Panc1 (cell line): ENCODE measurements around the gene GRIFIN. TPM values are rescaled to one million over a fixed set of nuclear protein-coding genes. Genes with fewer than 3 reads are reported as not detected.

Source experiments
- ATAC-seq: fragments of 200-7000 bp; cut with Tn5 transposase; 2 replicates; pipeline ENCODE4 v1.9.1; 2020; ENCODE audit warnings: mild to moderate bottlenecking, moderate library complexity
- BruUV-seq: library from RNA; stranded (reverse); fragments of 400-500 nt; replicated peaks from 2 replicates; lab custom pipeline; 2021; lab: Mats Ljungman, UMichigan
- CTCF ChIA-PET: fragments of 300-600 bp; sonication (Branson Sonifier 250); formaldehyde crosslinking; loops from one replicate; lab custom pipeline; 2022; ENCODE audit warnings: antibody characterized with exemption; lab: Charles Lee
- POLR2A ChIA-PET: fragments of 300-600 bp; sonication (Branson Sonifier 250); formaldehyde crosslinking; loops from one replicate; lab custom pipeline; 2022; ENCODE audit warnings: antibody characterized with exemption; lab: Charles Lee
- DNase-seq: peaks from one replicate; pipeline ENCODE4 v3.0.0-alpha.2; 2010; ENCODE audit warnings: low read depth, low spot score
- H3K27ac ChIP-seq: 2 replicates; pipeline ENCODE4 v1.5.1; 2011; ENCODE audit warnings: mild to moderate bottlenecking, low read length, inconsistent platforms
- H3K27me3 ChIP-seq: fragments of 200-500 bp; sonication (Bioruptor generic); 2 replicates; pipeline ENCODE4 v1.6.0; 2014; ENCODE audit warnings: low read length, inconsistent platforms; ENCODE audit not compliant: control insufficient read depth, insufficient read depth
- H3K36me3 ChIP-seq: fragments of 200-500 bp; sonication (Bioruptor generic); 2 replicates; pipeline ENCODE4 v1.5.1; 2014; ENCODE audit warnings: inconsistent platforms, mild to moderate bottlenecking, low read length, moderate library complexity; ENCODE audit not compliant: control insufficient read depth, insufficient read depth
- H3K4me1 ChIP-seq: 2 replicates; pipeline ENCODE4 v1.5.1; 2011; ENCODE audit warnings: inconsistent platforms, mild to moderate bottlenecking, low read length, moderate library complexity; ENCODE audit not compliant: control insufficient read depth, insufficient read depth
- H3K4me3 ChIP-seq, 2 experiments: 2 replicates each; pipeline ENCODE4 v1.5.1; 2011 to 2012; ENCODE audit warnings: low read depth in 2 of 2, low read length in 2 of 2, mild to moderate bottlenecking in 2 of 2, inconsistent platforms in 1 of 2, moderate library complexity in 1 of 2
- H3K9me3 ChIP-seq: fragments of 200-500 bp; sonication (Bioruptor generic); 2 replicates; pipeline ENCODE4 v1.5.1; 2014; ENCODE audit warnings: low read depth, mild to moderate bottlenecking, inconsistent platforms, low read length, moderate library complexity; ENCODE audit not compliant: control insufficient read depth, insufficient read depth
- CTCF ChIP-seq: fragments of 450-650 bp; IDR thresholded peaks from 2 replicates; pipeline ENCODE4 v1.5.1; 2017; ENCODE audit warnings: mild to moderate bottlenecking
- POLR2AphosphoS5 ChIP-seq: IDR thresholded peaks from 2 replicates; pipeline ENCODE4 v1.6.1; 2012; ENCODE audit warnings: mild to moderate bottlenecking, low read depth, low read length, moderate library complexity
- REST ChIP-seq, 2 experiments: IDR thresholded peaks; 2 replicates each; pipeline ENCODE4 v1.6.1; 2011 to 2012; ENCODE audit warnings: low read depth in 2 of 2, control low read depth in 1 of 2, low read length in 1 of 2, mild to moderate bottlenecking in 1 of 2, moderate library complexity in 1 of 2; ENCODE audit not compliant: insufficient read depth in 1 of 2
- SIN3A ChIP-seq: IDR thresholded peaks from 2 replicates; pipeline ENCODE4 v1.6.1; 2012; ENCODE audit warnings: low read depth, mild to moderate bottlenecking, low read length, moderate library complexity, borderline replicate concordance; ENCODE audit not compliant: insufficient read depth
- TCF7L2 ChIP-seq: IDR thresholded peaks from 2 replicates; pipeline ENCODE4 v1.6.1; 2011; ENCODE audit warnings: mild to moderate bottlenecking, low read depth, low read length, inconsistent platforms
- in situ Hi-C: cut with HindIII; loops from 2 replicates; pipeline ENCODE4 v1.10.0; 2016; ENCODE audit warnings: low sequenced_read_pairs, low pct_unique_long_range_greater_than_20kb
- intact Hi-C: fragments of 100-400 bp; cut with micrococcal nuclease; formaldehyde crosslinking; loops from one replicate; pipeline ENCODE4 v1.10.0; 2022; ENCODE audit not compliant: unreplicated experiment
- total RNA-seq: library from RNA; stranded (reverse); gene quantifications from one replicate; pipeline ENCODE4 v1.2.1, GENCODE V29; 2021; ENCODE audit not compliant: unreplicated experiment

The GRIFIN gene
- total RNA-seq, 1 experiment from 2014 or later = not detected

GRCh38 chr7:2452643-2453270 is 23.4 kb downstream of the GRIFIN start:
- intact Hi-C loops (loop anchor here (10.0 kb wide), 1 partner anchor 232 kb away; the partner anchor contains the start of gene AMZ1), in situ Hi-C loops (no loop called here)
- TF ChIP-seq CTCF (no peak), REST (IDR thresholded peaks at IDR 0.05; ENCODE audit: insufficient read depth in 1 of 2, low read depth in 2 of 2, low read length in 1 of 2) (no peak)
- no peaks in the 10 kb centered on the region for H3K9me3 ChIP-seq
- peaks cover 18% of the 10 kb centered on the region for H3K4me1 ChIP-seq
- H3K27ac ChIP-seq = no peak overlapping the region
- CTCF ChIA-PET = interaction anchor here (0.8 to 3.8 kb wide), 2 partner anchors 17 to 228 kb away, joined by 3 to 52 read pairs; no protein-coding TSS in a partner anchor
- no peak for DNase-seq
- BruUV-seq = no TSS peak
- POLR2A ChIA-PET = interaction anchor here (0.5 kb wide), 1 partner anchor 12 kb away, joined by 17 read pairs; no protein-coding TSS in a partner anchor
- ATAC-seq = no peak
- H3K4me3 ChIP-seq = no peak overlapping the region
- H3K36me3 ChIP-seq = no peaks in the 10 kb centered on the region
- no peaks in the 10 kb centered on the region for H3K27me3 ChIP-seq

DNA sequence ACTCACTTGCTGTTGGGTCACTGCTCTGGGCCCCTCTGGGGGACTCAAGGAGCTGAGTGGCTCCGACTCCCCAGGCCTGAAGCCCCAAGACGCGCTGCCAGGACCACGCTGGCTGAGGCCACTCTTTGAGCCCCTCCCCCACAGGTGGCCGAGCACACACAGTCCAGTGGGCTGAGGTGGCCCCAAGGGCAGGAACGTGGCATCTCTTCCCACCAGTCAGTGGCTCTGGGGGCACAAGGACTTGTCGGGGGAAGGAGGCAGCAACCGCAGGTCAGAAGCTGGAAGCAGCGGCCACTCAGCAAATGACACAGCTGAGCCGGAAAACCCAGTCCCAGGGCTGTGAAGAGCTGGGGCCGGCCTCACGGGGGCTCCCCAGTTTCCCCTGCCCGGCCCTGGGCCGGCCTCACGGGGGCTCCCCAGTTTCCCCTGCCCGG is 24.1 kb downstream of the GRIFIN start:
- intact Hi-C loops (loop anchor here (10.0 kb wide), 1 partner anchor 233 kb away; the partner anchor contains the start of gene AMZ1), in situ Hi-C loops (no loop called here)
- ChIA-PET CTCF (interaction anchor here (0.6 to 3.8 kb wide), 6 partner anchors 15 to 258 kb away, joined by 3 to 52 read pairs (median 3); no protein-coding TSS in a partner anchor), POLR2A (no interaction called here)
- H3K27ac ChIP-seq = peak overlapping the region; percentile 60
- ATAC-seq (peak; percentile 13), DNase-seq (no peak)
- TF ChIP-seq SIN3A (no peak), TCF7L2 (no peak), POLR2AphosphoS5 (no peak), CTCF (no peak), REST (IDR thresholded peaks at IDR 0.05; ENCODE audit: insufficient read depth in 1 of 2, low read depth in 2 of 2, low read length in 1 of 2) (no peak)
- BruUV-seq = no TSS peak
- H3K4me1 ChIP-seq = peaks cover 18% of the 10 kb centered on the region
- no peaks in the 10 kb centered on the region for H3K36me3 ChIP-seq
- H3K9me3 ChIP-seq = no peaks in the 10 kb centered on the region
- H3K27me3 ChIP-seq = no peaks in the 10 kb centered on the region
- H3K4me3 ChIP-seq = peak overlapping the region in 1 of 2 experiments; percentile 51; a peak in 2 of 4 replicates
